Islet precursor cell (in vitro differentiated cells): Measurements from ENCODE around the gene APOL2.
"Not testable (repeated sequence)": the region's sequence is repeated elsewhere in the genome, so short reads cannot be mapped to it uniquely, and the experiment has no call there.

Experiments
- DNase-seq: peaks from one replicate; pipeline ENCODE4 v3.0.0-alpha.2; 2018

Gene APOL2

DNA sequence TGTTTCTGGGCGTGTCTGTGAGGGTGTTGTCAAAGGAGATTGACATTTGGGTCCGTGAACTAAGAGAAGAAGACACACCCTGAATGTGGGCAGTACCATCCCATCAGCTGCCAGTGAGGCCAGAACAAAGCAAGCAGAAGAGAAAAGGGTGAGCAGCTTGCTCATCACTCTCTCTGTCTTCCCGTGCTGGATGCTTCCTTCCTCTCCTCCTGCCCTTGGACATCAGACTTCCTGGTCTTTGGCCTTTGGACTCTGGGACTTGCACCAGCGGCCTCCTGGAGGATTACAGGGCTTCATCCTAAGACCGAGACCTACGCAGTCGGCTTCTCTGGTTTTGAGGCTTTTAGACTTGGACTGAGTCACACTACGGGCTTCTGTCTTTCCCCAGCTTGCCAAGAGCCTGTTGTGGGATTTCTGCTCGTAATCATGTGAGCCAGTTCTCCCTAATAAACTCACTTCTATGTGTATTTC lies 18.8 kb downstream of the APOL2 start:
- DNase-seq: peak; percentile 60

DNA sequence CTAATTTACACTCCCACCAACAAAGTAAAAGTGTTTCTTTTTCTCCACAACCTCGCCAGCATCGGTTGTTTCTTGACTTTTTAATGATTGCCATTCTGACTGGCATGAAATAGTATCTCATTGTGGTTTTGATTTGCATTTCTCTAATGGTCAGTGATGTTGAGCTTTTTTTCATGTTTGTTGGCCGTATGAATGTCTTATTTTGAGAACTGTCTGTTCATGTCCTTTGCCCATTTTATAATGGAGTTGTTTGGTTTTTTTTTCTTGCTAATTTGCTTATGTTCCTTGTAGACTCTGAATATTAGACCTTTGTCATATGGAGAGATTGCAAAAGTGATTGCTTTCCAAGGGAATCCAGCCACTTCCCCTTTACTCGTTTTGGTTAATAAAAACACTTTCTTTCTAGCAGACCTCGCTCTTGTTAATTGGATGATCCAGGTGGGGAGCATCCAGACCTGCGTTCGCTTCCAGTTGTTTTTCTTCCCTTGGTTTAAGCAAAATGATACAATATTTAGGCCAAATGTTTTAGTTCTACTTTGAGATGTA lies 20.6 kb downstream of the APOL2 start:
- DNase-seq: no peak

DNA sequence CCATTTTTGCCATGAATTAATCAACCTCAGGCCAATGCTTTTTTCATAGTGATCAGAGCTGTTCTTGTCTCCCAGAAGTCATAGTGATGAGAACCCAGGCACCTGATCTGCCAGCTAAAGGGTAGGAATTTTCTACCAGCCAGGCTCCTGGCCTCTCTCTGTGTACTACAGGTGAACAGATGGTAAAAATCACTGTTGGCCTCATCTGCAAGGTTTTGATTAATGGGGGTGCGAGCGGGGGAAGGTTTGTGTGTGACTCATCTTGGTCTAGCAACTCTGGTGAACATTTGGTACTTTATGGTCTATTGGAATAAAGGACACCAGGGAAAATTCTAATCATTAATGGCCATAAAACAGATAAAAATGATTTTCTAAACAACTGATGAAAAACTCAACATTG lies 23.3 kb downstream of the APOL2 start:
- DNase-seq: no peak

DNA sequence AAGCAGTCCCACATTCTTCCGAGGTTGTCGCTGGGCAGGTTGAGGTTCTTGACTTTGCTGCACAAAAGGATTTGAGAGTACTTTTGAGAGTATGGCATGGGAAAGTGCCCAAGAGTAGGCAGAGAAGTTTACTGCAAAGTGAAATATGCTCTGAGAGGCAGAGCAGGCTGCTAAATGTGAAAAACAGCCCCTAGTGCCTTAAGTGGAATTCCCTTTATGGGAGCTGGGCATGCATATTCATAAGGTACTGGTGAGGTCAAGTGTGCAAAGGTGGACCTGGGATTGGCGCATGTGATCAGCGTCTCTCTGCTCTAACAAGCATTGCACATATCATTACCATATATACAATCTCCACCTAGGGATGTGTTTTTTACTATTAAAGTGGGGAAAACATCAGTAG lies 25.7 kb downstream of the APOL2 start:
- no peak for DNase-seq

DNA sequence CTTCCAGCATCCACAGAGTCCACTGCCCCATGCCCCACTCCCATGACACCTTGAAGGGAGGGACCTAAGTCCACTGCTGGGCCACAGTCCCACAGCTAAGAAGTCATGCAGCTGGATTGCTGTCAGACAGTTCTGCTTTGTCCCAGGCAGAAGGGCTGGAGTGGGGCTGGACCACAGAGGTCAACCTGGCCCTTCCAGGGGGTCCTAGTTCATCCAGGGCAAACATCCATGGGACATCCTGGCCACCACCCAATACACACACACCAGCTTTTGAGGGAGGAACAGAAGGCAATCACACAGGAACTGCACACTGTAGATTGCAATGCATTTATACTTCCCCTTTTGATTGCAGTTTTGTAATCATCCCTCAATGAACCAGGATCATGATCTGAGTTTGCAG lies 26.4 kb downstream of the APOL2 start:
- DNase-seq: no peak

DNA sequence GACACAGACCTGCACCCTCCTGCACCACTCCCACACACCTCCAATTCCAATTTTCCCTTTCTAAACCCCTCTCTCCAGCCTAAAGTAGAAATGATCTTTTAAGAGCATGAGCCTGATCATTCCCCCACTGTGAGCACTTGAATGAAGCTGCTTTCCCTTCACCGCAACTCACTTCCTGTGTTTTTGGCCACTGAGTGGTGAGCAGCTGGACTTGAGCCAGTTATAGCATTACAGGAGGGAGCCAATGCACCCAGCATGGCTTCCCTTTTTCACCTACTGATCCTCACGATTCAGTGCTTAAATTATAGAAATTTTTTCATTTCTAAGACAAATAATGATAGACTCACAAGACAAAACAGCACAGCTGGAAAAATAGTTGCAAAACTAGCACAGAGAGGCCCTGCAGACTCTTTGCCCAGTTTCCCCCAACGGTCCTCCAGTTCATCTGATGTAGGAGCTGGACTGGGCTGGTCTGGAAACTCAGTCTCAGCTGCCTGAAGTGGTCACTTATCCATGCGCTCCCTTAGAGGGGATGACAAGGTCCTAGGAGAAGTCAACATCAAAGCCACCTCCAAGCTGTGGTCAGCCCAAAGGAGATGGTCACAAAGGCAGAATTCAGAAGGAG lies 28.0 kb downstream of the APOL2 start:
- DNase-seq: no peak

DNA sequence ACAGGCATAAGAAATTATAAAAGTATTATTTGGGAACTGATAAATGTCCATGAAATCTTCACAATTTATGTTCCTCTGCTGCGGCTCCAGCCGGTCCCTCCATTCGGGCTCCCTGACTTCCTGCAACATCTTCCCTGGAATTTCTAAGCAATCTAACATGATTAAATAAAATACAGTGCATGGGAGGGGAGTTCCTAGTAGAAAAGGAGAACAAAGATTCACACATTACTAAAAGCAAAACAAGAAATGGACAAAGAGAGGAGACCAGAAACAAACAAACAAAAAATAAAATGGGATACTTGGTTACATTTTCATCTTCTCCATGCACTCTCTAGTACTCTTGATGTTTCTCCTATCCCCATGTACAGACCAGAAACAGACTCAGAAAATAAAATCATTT lies 29.1 kb downstream of the APOL2 start:
- no peak for DNase-seq

DNA sequence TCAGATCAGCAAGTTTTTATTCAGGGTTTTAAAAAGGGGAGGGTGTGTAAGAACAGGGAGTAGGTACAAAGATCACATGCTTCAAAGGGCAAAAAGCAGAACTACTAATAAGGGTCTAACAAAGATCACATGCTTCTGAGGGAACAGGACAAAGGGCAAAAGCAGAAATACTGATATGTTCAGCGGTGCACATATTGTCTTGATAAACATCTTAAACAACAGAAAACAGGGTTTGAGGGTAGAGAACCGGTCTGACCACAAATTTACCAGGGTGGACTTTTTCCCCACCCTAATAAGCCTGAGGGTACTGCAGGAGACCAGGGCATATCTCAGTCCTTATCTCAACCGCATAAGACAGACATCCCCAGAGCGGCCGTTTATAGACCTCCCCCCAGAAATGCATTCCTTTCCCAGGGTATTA lies 29.8 kb downstream of the APOL2 start:
- not testable (repeated sequence) for DNase-seq

DNA sequence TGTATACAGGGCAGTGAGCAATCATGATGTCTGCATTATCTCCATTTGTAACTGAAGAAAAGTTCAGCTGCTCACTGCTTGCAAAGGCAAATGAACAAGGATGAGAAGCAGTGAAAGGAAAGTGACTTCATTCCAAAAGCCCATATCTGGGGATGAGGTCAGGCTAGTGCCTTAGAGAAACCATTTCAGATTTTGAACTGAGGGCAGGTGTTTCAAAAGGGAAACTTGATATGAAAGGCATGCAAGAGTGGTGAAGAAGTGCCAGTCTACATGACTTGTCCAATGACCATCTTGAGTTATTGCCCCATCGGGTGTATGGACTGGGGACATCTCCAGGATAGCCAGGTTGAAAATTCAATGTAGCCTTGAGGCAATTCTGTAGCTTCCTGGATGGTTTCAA lies 30.4 kb downstream of the APOL2 start:
- no peak for DNase-seq

DNA sequence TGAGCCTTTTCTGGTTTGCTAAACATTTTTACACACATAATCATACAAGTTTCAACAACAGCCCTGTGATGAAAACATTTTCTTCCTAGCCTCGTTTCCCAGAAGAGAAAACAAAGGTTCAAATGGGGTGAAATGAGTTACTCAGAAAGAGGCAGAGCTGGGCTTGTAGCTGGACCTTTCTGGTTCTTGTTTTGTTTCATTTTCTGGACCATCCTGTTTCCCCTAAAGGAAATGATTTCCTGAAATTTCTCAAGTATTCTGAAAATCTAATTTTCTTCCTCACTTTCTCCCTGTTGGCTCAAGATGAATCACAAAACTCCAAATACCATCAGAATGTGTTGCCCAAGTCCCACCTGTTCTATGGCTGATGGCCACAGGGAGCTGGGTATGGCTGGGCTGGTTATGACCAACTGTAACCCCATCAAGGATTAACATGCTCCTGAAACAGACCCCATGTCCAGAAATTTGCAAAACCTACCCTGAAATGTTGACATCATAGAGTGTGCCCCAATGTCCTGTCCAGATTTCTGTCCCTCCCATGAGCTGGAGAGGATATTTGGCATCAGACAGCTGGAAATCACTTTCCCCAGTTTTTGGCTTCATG lies 31.1 kb downstream of the APOL2 start:
- no peak for DNase-seq

DNA sequence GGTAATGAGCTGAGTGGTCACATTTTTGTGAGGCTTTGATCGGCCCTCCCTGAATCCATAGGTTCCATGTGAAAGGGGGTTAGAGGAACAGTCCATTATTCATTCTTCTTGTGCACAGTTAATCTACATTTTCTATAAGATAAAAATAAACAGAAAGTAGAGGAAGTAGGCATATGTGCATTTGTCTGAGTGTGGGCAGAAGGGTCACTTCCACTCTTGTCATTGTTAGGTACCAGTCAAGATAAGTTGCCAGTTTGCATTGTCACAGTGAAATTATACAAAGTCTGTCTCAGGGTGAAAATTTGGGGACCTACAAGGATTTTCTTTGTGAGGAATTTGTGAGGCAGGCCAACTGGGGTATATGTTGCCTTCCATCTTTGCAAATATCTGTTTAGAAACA lies 33.1 kb downstream of the APOL2 start:
- DNase-seq: no peak

DNA sequence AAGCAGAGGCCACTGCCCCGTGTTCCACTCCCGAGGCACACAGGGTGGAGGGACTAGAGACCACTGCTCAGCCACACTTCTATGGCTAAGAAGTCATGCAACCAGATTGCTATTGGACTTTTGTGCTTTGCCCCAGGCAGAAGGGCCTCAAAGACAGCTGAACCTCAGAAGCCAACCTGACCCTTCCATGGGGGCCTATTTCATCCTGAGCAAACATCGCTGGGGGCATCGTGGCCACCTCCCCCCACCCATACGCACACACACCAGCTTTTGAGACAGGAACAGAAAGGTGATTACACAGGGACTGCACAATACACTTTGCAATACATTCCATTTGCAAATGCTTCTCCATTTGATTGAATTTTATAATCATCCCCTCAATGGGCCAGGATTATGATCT lies 33.8 kb downstream of the APOL2 start:
- DNase-seq: not testable (repeated sequence)

DNA sequence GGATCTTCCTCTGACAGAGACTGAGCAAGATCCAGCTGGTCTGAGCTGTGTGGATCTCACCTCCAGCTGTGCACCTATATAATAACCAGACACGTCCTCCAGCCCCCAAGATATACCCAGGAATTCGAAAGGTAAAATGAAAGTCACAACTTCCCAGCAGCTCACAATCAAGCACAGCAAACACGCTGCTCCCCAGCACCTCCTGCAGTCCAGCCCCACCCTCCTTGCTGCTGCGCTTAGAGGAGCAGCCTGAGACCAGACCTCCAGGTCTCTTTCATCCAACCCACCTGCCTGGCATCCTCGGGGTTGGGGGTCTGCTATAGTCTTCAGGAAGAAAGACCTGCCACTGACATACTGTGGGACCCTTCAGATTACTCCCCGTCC lies 34.7 kb downstream of the APOL2 start:
- DNase-seq: no peak

DNA sequence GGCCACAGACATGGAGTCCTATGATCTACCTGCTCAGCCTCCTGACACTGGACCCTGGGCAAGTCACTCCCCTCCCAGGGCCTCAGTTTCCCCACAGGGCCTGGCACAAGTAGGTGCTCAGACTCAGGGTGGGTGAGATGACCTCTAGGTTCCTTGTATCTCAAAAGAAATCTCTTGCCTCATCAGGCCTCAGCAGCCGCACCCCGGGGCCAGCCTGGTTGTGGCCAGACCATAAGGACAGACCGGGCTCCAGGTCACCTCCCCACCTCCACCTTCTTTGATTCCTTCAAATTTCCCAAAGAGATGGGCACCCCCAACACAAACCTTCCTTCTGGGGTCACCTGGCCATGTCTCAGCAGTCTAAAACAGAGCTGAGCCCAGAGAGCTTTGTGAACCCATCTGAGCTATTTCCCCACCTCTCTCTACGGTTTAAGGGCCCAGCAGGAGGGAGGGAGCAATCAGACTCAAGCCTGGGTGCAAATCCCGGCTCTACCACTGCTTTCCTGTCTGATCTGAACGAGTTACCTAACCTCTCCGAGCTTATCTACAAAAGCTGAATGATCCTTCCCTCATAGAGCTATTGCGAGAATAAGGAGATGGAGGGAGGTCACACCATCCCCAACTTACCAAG lies 35.2 kb downstream of the APOL2 start:
- DNase-seq: no peak

DNA sequence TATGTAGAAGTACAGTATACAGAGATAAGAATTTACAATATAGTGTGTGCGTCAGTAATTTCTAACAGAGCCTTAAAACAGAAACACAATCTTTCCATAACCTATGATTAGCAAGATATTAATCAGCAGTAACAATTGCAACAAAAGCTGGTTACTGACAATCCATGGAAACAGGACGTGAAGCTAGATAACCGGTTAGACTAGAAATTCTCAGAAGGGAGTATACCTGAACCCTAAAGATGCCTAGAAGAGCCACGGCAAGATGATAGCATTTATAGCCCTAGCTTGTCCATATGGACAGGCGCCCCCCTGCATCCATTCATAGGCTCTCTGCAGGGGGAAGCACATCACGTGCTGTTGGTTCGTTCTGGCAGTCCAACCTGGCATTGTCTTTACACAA lies 35.9 kb downstream of the APOL2 start:
- not testable (repeated sequence) for DNase-seq

DNA sequence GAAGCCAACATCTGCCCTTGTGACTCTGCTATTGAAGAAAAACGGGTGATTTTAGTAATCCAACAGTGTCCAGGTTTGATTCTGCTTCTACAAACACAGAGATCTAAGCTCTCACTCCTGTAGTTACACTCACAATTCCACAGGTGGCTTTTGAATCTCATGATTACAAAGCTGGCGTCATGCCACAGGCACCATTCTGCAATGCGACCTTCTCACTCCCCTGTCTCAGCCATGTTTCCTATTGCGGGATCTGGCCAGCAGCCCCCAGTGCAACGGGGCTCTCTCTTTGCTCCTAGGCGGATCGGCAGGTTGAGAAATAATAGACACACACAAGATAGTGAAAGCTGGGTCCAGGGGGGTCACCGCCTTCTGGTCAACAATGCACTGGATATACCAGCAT lies 36.4 kb downstream of the APOL2 start:
- not testable (repeated sequence) for DNase-seq

DNA sequence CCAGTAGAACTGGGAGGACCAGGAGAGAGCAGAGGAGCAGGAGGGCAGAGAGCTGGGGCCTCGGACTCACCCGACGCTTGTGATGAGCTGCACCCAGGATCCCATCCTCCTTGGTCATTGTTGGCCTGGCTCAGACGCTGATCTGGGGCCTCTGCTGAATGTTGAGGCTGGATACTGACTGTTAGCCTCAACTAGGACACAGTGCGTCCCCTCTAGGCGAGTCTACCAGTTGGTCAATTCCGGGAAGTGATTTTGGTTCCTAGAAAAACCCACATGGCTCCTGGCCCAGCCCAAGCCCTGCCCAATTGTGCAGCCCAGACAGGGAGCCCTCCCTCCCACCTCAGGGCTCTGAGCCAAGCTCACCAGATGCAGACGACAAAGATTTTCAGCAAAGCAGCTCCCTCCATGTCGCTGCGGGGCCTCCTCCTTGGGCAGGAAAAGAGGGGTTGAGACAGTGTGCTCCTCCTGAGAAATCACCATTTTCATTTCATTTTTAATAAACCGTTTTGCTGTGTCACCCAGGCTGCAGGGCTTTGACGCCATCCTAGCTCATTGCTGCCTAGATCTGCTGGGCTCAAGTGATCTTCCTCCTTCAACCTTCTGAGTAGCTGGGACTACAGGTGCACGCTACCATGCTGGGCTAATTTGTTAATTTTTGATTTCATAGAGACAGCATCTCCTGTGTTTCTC lies 37.6 kb downstream of the APOL2 start, which contains the start of gene APOL4:
Gene APOL4 (minus strand): TSS at position 180 of the 690 bp plus-strand sequence. CDS start 75 bp downstream, at position 105.
- no peak for DNase-seq

DNA sequence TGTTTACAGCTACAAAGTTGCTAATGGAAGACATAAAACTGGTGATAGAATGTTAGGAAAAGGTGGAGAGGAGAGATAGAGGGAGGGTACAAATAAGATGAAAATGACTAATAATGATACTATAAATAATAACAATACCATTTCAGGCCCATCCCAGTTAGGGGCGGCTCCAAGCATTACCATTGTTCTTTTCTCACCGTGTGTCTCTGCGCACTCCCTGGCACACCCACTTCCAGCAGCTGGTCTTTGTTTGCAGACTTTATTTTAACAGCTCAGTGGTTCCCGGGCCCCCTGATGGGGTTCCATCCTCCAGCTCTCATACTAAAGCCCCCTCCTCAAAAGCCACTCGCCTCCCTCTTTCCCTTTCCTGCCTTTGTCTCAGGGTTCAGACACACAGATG lies 38.3 kb downstream of the APOL2 start:
- not testable (repeated sequence) for DNase-seq

DNA sequence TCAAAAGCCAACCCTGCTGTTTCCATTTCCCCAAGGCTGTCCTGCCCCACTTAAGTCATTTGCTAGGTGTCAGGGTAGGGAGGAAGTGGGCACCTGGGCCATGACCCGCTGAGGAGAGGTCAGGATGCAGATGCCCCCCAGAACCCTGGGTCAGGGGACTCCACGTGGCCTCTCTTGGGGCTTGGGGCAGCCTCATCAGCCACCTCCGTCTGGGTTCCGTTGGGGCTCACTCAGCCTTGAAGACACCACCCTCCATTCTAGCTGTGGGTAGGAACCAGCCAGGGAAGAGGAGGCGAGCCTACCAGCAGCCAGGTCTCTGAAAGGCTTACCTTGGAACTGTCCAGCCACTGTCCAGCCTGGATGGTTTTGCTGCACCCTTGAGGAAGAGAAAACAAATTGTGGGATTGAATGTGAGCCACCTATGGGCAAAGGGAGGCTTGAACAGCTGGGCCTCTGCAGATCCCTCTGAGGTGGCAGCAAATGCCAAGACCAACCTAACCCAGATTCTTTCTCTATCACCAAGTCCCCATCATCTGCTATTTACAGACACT lies 40.3 kb downstream of the APOL2 start:
- DNase-seq: no peak

DNA sequence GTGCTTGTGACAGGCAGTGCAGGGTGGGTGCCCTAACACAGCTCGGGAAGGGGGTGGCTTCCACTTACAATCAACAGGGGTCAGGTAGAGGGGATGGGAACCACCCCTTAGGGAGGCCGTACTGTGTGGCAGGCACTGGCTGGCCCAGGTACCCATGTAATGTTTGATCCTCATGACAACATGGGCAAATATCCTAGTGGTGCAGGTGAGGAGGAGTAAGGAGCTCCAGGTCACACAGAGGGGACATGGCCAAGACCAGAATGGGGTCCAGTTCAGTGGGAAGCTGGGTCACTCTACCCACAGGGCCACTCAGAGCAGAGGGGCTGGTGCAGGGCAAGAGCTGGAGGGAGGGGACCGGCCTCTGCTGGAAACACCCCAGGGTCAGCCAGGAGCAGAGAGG lies 40.8 kb downstream of the APOL2 start:
- DNase-seq: no peak

DNA sequence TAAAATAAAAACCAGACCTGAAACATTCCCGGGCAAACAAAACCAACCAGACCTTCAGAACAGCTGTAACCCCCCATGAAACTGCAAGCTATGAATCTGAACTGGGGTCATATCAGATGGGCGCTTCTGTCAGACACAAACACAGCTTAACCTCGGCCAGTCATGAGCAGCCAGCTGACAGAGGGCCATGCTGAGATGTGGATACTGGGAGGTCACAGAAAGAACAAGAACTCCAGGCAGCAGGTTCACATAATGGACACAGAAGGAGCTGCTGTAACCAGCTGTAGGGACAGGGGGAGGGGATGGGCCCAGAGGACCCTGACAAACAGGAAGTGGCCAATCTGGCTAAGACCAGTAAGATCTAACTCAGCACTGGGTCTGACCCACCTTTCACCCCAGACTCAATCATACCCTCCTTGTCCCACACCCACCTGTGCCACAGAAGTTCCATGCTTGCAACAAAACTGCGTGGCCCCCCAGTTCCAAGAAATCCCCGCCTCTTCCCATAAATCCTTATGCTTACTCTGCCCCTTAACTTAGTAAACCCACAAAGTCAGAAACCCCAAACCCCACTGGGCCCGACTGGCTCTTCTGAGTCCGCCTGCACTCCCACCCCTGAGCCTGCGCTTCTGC lies 41.7 kb downstream of the APOL2 start:
- no peak for DNase-seq

DNA sequence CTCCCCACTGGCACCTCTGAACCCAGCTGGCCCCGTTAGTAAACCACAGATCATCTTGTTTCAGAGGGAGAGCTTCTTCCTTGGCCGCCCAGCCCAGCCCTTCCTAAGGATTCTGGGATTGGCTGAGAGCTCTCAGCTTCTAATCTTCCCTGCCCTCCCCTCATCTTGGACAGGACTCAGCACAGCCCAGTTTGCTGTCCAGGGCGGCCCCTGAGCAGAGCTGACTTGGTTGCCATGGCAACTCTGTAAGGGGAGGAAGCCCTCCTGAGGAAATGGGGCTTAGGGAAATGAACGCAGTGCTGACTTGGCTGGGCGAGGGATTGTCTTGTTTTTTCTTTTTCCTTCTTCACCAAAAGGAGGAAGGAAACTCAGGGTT lies 42.3 kb downstream of the APOL2 start:
- DNase-seq: peak; percentile 96
